Measurements from ENCODE around the gene COPG1. TPM values are rescaled to one million over a fixed set of nuclear protein-coding genes. Genes with fewer than 3 reads are reported as not detected.

Gene COPG1
- total and polyA plus RNA-seq, 2 of the 13 experiments (the other 11 are each of a cell fraction or from before 2014, with no cell fraction given) = 98.6 to 166 TPM

- TF ChIP-seq, protein P1, sequence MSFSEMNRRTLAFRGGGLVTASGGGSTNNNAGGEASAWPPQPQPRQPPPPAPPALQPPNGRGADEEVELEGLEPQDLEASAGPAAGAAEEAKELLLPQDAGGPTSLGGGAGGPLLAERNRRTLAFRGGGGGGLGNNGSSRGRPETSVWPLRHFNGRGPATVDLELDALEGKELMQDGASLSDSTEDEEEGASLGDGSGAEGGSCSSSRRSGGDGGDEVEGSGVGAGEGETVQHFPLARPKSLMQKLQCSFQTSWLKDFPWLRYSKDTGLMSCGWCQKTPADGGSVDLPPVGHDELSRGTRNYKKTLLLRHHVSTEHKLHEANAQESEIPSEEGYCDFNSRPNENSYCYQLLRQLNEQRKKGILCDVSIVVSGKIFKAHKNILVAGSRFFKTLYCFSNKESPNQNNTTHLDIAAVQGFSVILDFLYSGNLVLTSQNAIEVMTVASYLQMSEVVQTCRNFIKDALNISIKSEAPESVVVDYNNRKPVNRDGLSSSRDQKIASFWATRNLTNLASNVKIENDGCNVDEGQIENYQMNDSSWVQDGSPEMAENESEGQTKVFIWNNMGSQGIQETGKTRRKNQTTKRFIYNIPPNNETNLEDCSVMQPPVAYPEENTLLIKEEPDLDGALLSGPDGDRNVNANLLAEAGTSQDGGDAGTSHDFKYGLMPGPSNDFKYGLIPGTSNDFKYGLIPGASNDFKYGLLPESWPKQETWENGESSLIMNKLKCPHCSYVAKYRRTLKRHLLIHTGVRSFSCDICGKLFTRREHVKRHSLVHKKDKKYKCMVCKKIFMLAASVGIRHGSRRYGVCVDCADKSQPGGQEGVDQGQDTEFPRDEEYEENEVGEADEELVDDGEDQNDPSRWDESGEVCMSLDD (CRISPR knock-in tag; IDR thresholded peaks at IDR 0.05; ENCODE audit: borderline replicate concordance) = no peak
- TF ChIP-seq, protein P2, sequence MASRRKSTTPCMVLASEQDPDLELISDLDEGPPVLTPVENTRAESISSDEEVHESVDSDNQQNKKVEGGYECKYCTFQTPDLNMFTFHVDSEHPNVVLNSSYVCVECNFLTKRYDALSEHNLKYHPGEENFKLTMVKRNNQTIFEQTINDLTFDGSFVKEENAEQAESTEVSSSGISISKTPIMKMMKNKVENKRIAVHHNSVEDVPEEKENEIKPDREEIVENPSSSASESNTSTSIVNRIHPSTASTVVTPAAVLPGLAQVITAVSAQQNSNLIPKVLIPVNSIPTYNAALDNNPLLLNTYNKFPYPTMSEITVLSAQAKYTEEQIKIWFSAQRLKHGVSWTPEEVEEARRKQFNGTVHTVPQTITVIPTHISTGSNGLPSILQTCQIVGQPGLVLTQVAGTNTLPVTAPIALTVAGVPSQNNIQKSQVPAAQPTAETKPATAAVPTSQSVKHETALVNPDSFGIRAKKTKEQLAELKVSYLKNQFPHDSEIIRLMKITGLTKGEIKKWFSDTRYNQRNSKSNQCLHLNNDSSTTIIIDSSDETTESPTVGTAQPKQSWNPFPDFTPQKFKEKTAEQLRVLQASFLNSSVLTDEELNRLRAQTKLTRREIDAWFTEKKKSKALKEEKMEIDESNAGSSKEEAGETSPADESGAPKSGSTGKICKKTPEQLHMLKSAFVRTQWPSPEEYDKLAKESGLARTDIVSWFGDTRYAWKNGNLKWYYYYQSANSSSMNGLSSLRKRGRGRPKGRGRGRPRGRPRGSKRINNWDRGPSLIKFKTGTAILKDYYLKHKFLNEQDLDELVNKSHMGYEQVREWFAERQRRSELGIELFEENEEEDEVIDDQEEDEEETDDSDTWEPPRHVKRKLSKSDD (CRISPR knock-in tag; IDR thresholded peaks at IDR 0.05; ENCODE audit: low read depth) = no peak
- TF ChIP-seq TEAD3 (CRISPR knock-in tag; optimal IDR thresholded peaks at IDR 0.05; ENCODE audit: borderline replicate concordance) (no peak), IRX3 (CRISPR knock-in tag; IDR thresholded peaks at IDR 0.05; ENCODE audit: borderline replicate concordance, low read depth) (no peak), ZNF484 (CRISPR knock-in tag; IDR thresholded peaks at IDR 0.05; ENCODE audit: borderline replicate concordance, low read depth) (no peak), ZNF318 (CRISPR knock-in tag; IDR thresholded peaks at IDR 0.05) (0 out of 2 replicates have a peak, but pooled peaks have one; percentile 26), KMT2A (CRISPR knock-in tag; IDR thresholded peaks at IDR 0.05) (peak; percentile 70), ZNF460 (CRISPR knock-in tag; IDR thresholded peaks at IDR 0.05; ENCODE audit: borderline replicate concordance) (no peak), ZNF33B (CRISPR knock-in tag; IDR thresholded peaks at IDR 0.05) (no peak), KLF12 (CRISPR knock-in tag; IDR thresholded peaks at IDR 0.05; ENCODE audit: borderline replicate concordance) (no peak), PAF1 (CRISPR knock-in tag; IDR thresholded peaks at IDR 0.05) (no peak), PRPF4 (IDR thresholded peaks at IDR 0.05; ENCODE audit: low read depth, low read length, poor library complexity, severe bottlenecking) (no peak)
- TF ChIP-seq, protein P3, sequence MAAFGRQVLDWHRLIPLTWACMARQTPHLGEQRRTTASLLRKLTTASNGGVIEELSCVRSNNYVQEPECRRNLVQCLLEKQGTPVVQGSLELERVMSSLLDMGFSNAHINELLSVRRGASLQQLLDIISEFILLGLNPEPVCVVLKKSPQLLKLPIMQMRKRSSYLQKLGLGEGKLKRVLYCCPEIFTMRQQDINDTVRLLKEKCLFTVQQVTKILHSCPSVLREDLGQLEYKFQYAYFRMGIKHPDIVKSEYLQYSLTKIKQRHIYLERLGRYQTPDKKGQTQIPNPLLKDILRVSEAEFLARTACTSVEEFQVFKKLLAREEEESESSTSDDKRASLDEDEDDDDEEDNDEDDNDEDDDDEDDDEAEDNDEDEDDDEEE (CRISPR knock-in tag; IDR thresholded peaks at IDR 0.05) = peak; percentile 87
Observed at GRCh38 chr3:129249284-129250065, at the start of gene COPG1 (continued).
